Fibroblast of the aortic adventitia (primary cell): ENCODE results near the gene ZNF548. TPM values are rescaled to one million over a fixed set of nuclear protein-coding genes. Genes with fewer than 3 reads are reported as not detected.
A peak's percentile ranks its signal among the peaks of the same experiment; 100 is the strongest.

Experiments used
- DNase-seq: peaks from one replicate; pipeline ENCODE4 v3.0.0-alpha.2; 2010; ENCODE audit warnings: low read depth
- H3K4me3 ChIP-seq: 2 replicates; pipeline ENCODE4 v1.5.1; 2011; ENCODE audit warnings: low read depth, mild to moderate bottlenecking, control low read depth, low read length, moderate library complexity
- total RNA-seq: library from RNA; depleted of rRNA; stranded (reverse); fragments of >200 nt; gene quantifications from 2 replicates; pipeline ENCODE4 v1.2.3, GENCODE V29; 2012; ENCODE audit warnings: low replicate concordance
- TF ChIP-seq, protein P1 (sequence below): IDR thresholded peaks from 2 replicates; pipeline ENCODE4 v1.5.1; 2011; ENCODE audit warnings: mild to moderate bottlenecking, low read length, control low read depth, inconsistent platforms; ENCODE audit not compliant: insufficient read depth

Gene ZNF548
- total RNA-seq: 19.5 and 20.4 TPM in 2 replicates

DNA sequence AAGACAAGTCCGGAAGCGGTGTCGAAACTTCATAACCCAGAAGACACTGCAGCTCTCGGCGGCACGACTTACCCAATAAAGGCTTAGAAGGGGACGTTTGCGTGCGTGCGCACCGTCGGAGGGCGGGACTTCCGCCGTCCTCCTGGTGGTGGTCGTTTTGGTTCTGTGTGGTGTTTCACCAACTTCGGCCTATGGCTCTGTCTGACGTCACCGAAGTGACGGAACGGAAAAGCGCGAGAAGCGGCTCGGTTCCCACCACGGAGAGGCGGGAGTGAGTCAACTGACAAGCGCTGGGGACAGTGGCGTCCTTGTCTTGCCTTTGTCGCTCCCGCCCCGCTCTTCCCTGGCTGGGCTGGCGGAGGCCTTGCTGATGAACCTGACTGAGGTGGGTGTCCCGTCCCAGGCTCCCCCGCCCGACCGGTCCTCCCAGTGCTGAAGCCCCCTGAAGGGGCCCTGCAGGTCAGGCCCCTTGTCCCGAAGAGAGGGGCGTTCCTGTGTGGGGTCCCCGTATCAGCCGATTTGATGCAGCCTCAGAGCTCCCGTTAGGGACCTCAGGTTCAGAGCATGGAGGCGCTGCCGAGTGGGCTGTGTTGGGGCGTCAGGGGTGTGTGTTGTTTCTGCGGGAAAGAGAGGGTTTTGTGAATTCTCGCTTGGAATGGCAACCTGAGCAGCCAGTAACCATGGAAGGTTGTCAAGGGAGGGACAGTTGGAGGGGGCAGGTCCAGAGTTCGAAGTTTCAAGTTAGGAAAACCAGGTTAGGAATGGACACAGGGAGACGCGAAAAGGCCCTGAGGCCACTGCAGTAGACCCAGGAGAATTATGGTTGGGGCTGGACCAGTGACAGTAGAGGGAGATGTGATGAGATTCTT lies at the start of gene ZNF548:
ZNF548 (plus strand) TSS at position 125 of the 869 bp plus-strand sequence; CDS start at position 371, 246 bp downstream.
- DNase-seq: peak; percentile 99
- TF ChIP-seq, protein P1, sequence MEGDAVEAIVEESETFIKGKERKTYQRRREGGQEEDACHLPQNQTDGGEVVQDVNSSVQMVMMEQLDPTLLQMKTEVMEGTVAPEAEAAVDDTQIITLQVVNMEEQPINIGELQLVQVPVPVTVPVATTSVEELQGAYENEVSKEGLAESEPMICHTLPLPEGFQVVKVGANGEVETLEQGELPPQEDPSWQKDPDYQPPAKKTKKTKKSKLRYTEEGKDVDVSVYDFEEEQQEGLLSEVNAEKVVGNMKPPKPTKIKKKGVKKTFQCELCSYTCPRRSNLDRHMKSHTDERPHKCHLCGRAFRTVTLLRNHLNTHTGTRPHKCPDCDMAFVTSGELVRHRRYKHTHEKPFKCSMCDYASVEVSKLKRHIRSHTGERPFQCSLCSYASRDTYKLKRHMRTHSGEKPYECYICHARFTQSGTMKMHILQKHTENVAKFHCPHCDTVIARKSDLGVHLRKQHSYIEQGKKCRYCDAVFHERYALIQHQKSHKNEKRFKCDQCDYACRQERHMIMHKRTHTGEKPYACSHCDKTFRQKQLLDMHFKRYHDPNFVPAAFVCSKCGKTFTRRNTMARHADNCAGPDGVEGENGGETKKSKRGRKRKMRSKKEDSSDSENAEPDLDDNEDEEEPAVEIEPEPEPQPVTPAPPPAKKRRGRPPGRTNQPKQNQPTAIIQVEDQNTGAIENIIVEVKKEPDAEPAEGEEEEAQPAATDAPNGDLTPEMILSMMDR: peak; percentile 25
- H3K4me3 ChIP-seq: peak within 1 kb of the TSS; percentile 94

DNA sequence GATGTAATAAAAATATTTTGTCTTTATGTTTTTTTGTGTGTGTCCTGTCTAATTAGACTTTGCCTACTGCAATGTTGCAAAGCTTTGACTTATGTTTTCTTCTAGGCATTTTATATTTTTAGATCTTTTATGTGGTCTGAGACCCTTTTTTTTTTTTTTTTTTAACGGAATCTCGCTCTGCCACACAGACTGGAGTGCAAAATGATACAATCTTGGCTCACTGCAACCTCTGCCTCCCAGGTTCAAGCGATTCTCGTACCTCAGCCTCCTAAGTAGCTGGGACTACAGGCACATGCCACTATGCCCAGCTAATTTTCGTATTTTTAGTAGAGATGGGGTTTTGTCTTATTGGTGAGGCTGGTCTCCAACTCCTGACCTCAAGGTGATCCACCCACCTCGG lies 47.1 kb upstream of the ZNF548 start:
- H3K4me3 ChIP-seq: no peak overlapping the region
- DNase-seq: no peak
- TF ChIP-seq, protein P1: no peak

DNA sequence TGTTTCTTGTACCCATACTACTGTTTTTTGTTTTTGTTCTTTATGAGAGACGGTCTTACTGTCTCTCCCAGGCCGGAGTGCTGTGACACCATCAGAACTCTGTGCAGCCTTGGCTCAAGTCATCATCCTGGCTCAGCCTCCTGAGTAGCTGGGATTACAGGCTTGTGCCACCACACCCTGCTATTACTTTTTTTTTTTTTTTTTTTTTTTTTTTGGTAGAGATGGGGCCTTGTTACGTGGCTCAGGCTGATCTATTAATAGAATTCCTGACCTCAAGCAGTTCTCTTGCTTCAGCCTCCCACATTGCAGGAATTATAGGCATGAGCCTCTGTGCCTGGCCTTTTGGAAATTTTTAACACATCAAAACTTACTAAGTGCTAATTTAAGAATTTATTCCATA lies 41.5 kb upstream of the ZNF548 start:
- peak; percentile 75 for DNase-seq
- H3K4me3 ChIP-seq: no peak overlapping the region
- TF ChIP-seq, protein P1: no peak

DNA sequence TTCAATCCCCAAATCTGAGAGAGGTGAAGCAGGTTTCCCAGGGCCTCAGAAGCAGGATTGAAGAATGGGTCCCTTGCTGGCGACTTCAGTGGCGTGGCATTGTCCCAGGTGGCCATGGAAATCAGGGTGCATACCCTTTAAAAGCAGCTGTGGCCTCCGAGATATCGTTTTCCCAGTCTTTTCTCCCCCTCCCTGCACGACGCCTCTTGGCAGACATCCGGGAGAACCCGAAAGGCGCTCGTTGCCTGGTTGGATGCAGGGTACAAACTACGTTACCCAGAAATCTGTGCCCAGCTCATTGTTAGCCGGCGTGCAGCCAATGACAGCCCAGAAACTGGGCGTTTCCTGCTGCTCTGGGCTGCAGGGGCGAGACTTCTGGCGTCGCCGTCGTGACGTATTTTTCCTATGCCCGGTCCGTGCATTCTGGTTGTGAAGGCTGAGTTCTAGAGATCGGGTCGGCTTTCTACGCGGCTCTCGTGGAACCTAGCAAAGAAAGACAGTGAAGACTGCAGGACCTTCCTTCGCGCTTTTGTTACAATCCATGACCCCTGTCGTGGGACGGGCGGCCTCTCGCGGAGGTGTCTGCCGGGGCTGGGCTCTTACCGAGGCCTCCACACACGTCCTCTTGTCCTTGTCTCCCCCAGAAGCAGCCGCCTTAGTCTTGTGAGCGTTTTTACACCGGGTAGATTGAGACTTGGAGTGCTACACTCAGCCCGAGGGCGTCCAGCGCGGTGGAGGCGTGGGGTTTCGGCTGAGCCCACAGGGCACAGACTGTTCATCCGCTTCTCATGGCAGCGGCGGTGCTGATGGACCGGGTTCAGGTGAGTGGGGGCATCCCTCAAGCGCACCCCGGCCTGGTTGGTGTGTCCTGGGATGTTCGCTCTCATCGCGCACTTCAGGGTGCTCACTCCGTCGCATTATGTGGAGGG lies 38.5 kb upstream of the ZNF548 start, which contains the start of gene ZNF304:
ZNF304 (plus strand) TSS at position 395 of the 929 bp plus-strand sequence; CDS start at position 789, 394 bp downstream.
- TF ChIP-seq, protein P1: no peak
- DNase-seq: peak; percentile 95
- peak within 1 kb of the TSS; percentile 100 for H3K4me3 ChIP-seq

DNA sequence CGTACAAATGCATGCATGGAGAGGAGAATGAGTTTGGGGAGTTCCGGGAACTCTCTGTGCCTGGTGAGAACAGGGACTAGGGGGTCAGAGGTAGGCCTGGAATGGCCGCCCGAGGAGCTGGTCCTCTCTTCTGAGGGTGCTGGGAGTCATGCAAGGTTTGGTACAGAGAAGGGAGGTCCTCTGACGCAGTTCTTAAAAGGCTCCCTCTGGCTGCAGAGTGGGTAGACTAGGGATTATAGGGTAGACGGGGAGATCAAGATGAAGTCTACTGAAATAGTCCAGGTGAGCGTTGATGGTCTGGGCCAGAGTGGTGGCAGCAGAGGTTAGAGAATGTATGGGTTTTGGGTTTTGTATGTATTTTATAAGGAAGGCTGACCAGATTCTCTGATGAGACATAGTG lies 37.8 kb upstream of the ZNF548 start:
- TF ChIP-seq, protein P1: no peak
- peak; percentile 2 for DNase-seq
- peak overlapping the region; percentile 100 for H3K4me3 ChIP-seq

GRCh38 chr19:57355916-57356315 lies 33.7 kb upstream of the ZNF548 start:
- no peak overlapping the region for H3K4me3 ChIP-seq

More at GRCh38 chr19:57355916-57356315, 33.7 kb upstream of the ZNF548 start:
- TF ChIP-seq, protein P1: no peak
- no peak for DNase-seq
